AG09309 (cell line): ENCODE results near the gene RICTOR.

Experiments used
- DNase-seq: peaks from one replicate; pipeline ENCODE4 v3.0.0-alpha.2; 2010; ENCODE audit warnings: low read depth
- H3K4me3 ChIP-seq: 2 replicates; pipeline ENCODE4 v1.5.1; 2011; ENCODE audit warnings: mild to moderate bottlenecking, low read depth, low read length, moderate library complexity; ENCODE audit not compliant: control insufficient read depth
- TF ChIP-seq, protein P1 (sequence below): IDR thresholded peaks from 2 replicates; pipeline ENCODE4 v1.5.1; 2011; ENCODE audit warnings: mild to moderate bottlenecking, low read depth, low read length, inconsistent platforms; ENCODE audit not compliant: insufficient read depth, control insufficient read depth; ENCODE audit errors: missing control alignments

RICTOR gene

DNA sequence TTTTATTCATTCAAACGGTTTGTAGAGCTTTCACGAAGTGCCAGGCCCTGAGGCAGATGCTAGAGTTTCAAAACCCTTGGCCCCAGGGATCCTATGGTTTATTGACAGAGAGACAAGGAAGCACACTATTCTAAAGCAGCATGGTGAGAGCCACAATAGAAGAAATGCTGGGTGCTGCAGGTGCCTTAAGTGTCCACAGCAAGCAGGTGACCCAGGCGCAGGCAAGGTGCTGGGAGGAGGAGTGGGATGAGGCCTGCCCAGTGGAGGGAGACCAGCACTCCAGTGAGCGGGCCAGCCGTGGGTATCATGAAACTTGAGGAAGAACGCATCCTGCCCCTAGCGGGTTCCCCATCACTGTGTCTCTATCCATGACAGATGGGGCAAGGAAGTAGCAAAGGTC, 157.4 kb downstream of the RICTOR start:
- no peak overlapping the region for H3K4me3 ChIP-seq
- TF ChIP-seq, protein P1, sequence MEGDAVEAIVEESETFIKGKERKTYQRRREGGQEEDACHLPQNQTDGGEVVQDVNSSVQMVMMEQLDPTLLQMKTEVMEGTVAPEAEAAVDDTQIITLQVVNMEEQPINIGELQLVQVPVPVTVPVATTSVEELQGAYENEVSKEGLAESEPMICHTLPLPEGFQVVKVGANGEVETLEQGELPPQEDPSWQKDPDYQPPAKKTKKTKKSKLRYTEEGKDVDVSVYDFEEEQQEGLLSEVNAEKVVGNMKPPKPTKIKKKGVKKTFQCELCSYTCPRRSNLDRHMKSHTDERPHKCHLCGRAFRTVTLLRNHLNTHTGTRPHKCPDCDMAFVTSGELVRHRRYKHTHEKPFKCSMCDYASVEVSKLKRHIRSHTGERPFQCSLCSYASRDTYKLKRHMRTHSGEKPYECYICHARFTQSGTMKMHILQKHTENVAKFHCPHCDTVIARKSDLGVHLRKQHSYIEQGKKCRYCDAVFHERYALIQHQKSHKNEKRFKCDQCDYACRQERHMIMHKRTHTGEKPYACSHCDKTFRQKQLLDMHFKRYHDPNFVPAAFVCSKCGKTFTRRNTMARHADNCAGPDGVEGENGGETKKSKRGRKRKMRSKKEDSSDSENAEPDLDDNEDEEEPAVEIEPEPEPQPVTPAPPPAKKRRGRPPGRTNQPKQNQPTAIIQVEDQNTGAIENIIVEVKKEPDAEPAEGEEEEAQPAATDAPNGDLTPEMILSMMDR = no peak
- no peak for DNase-seq

DNA sequence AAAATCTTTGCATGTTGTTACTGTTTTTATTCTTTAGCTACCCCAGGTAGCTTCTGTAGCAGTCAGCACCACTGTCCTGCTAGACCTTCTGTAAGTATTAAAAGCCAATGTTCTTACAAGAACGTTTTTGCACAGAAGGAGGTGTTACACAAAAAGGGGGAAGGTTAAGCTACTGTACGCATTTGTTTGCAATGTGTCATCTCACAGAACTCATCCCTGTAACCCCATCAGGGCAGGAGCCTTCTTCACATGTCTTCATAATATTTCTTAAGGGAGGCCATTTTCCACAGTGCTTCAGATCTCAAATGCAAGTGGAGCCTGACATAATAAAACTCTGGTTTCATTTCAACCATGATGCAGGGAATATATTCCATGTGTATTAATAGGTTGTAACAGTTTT, 160.5 kb downstream of the RICTOR start:
- H3K4me3 ChIP-seq = no peak overlapping the region
- TF ChIP-seq, protein P1 = no peak
- DNase-seq = no peak

DNA sequence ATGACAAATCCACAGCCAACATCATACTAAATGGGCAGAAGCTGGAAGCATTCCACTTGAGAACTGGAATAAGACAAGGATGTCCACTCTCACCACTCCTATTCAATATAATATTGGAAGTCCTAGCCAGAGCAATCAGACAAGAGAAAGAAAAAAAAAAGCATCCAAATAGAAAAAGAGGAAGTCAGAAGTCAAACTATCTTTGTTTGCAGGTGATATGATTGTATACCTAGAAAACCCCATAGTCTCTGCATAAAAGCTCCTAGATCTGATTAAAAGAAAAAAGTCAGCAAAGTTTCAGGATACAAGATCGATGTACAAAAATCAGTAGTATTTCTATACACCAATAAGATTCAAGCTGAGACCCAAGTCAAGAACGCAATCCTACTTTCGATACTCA, 162.3 kb downstream of the RICTOR start:
- DNase-seq = no peak
- TF ChIP-seq, protein P1 = no peak
- H3K4me3 ChIP-seq = no peak overlapping the region

GRCh38 chr5:38906503-38906902, 167.7 kb downstream of the RICTOR start:
- no peak for DNase-seq
- TF ChIP-seq, protein P1 = no peak
- H3K4me3 ChIP-seq = no peak overlapping the region

DNA sequence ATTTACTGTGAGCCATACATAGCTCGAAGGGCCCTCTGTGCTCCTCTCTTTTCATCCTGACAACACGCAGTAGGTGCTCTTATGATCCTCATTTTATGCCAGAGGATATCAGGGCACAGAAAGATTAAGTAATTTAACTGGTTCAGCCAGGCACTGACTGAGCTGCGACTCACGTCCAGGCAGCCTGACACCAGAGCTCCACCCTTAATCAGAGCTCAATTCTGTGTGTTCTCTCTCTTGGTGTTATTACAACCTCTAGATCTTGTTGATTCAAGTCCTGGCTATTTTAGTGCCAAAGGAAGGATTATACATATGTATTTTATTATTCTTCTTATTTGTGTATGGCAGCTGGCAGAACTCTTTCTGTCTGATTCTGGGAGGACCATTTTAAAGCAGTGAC, 168.7 kb downstream of the RICTOR start:
- DNase-seq = no peak
- TF ChIP-seq, protein P1 = no peak
- H3K4me3 ChIP-seq = no peak overlapping the region

GRCh38 chr5:38899936-38900335, 174.3 kb downstream of the RICTOR start:
- TF ChIP-seq, protein P1 = no peak
- DNase-seq = no peak

GRCh38 chr5:38896760-38897159, 177.4 kb downstream of the RICTOR start:
- TF ChIP-seq, protein P1 = no peak
- no peak overlapping the region for H3K4me3 ChIP-seq

More at GRCh38 chr5:38899936-38900335, 174.3 kb downstream of the RICTOR start:
- no peak overlapping the region for H3K4me3 ChIP-seq

More at GRCh38 chr5:38896760-38897159, 177.4 kb downstream of the RICTOR start:
- no peak for DNase-seq
